ENCODE measurements around the gene LRMDA.

The LRMDA gene

DNA sequence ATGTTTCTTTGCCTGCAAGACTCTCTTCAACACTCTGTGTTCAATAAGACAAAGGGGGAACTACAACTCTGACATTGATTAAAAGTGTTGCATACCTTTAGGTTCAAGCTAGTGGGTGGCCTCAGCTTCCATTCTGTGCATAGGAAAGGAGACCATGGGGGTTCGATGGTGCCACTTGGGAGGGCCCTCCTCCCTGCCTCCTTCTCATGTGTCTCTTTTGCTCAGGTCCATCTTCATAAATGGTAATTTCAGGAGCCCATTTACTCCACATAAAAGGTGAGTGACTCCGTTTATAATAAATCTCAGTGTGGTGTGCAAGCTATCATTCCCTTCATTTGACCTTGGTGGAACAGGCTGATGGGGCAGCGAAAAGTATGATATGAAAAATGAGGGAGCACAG is 285.1 kb downstream of the LRMDA start:
- no peak for DNase-seq (ENCODE audit: low spot score)

DNA sequence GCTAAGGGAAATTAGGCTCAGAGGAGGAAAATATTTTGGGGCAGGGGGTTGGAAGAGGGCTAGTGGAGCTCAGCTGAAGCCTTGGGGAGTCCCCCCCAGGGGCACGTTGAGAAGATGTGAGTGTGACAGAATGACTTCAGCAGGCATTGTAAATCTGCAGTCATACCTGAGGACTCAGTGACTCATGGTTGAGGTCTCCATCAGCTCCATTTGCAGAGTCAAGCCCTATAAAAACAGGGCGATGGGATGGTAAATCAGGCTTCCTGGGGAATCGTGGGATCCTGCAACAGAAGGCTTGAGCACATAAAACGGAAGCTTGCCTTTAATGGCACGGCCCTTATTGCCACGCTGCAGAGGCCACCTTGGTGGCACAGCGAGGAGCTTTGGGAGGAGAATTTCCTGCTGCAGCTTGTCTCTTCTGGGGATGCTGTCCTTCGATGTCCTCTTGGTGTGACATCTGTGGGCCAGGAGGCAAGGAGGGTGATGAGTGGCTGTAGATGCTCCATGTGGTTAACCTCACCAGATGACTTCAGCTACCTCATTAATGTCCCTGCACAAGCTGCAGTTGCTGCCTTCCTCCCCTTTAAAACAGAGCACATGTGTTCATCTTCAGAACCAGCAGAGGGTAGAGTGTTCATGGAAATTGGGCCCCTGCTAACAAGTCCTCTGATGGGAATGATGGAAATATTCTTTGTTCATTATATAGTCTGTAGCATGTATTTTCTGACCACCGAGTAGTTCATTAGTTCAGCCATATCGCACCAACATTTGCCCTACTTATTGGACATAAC is 285.9 kb downstream of the LRMDA start:
- no peak for DNase-seq (ENCODE audit: low spot score)

GRCh38 chr10:75718991-75719390 is 287.6 kb downstream of the LRMDA start:
- DNase-seq (ENCODE audit: low spot score): no peak

- DNase-seq (ENCODE audit: low spot score): no peak
These were observed 288.7 kb downstream of the LRMDA start for GRCh38 chr10:75720157-75720556.

DNA sequence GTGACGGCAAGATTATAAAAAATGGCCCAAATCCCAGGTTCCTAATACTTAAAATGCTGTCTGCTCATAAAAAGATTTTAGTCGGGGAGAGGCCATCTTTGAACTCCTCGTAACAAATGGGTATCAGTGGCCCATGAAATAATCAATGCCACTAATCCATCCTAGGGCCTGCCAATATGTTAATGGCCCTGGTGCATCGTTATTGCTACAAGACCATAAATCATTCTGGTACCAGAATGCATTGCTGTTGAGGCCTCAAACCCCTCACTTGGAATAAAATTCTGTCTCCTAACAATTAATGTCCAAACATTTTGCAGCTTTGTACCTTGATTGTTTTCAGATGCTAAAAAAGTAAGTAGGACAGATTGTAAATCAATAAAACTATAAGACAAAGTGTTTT is 290.6 kb downstream of the LRMDA start:
- no peak for DNase-seq (ENCODE audit: low spot score)

GRCh38 chr10:75722609-75723008 is 291.2 kb downstream of the LRMDA start:
- no peak for DNase-seq (ENCODE audit: low spot score)

GRCh38 chr10:75723319-75723980 is 292.0 kb downstream of the LRMDA start:
- DNase-seq (ENCODE audit: low spot score): no peak

DNA sequence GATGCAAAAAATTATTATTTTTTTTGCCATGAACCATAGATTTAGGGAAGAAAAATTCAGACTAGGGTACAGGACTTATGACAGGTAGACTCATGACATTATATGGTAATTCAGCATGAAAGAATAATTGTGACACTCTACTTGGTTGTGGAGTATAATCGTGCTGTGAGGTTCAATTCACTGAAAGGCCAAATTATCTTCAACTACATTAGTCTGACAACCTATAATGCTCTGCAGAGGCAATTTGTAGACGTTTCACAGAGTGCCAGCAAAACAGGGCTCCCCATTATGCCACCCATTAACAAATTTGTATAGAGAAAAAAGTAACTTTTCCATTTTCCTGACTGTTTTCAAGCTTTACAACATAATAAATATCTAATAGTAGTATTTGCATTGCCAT is 292.6 kb downstream of the LRMDA start:
- DNase-seq (ENCODE audit: low spot score): no peak

DNA sequence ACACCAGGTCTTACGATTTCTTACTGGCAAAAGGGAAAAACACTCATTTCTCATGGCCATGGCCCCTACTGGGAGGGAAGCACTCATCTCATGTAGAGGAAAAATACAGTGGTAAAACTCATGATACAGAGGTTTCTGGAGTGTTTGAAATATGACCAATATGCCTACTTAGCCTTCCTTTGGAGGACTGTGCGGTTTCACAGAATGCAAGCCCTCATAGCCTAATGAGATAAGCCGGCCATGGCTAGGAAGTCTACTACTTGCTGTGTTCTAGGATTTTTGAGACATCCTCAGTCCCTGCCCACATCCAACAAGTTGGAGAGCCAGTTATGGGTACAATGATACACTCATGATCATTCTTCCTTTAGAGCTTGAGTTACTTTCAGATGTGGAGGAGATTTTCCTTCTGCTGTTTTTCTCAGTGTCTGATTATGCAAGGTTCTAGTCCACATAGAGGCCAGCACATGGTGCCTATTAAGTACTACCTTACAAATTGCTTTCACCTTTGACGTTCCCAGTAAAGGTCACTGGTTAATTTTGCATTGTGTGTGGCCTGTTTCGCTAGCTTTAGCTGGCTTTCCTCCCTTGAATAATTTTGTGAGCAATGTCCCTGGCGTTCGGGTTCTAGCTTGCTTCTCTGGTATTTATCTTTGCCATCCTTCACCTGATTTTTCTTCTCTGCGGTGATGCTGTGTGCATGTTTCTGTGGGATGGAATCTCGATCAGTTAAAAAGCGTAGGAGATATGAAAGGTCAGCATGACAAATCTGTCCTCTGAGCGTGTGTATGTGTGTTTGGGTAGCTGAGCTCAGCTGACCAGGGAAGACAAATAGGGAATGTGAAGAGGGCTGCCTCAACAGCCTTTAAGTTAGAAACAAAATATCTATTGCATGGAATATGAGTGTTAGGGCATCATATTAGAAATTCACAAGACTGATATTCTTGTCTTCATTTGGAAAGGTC is 295.4 kb downstream of the LRMDA start:
- DNase-seq (ENCODE audit: low spot score): no peak

DNA sequence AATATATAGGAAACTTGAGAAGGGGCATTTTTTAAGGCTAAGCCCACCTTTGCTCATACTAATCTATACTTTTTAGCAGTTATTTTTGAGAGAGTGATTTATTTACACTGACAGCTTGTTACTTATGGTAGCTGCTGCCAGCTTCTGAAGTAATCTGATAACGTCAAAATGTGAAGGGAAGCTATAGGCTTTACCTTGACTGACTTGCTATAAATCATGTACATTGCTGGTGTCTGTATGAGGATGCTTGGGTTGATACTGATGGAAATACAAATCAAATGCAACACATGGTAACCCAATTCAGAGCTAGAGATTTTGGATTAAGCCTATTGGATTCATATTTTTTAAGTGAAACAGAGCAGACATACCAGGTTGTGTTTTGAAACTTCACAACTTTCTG is 299.4 kb downstream of the LRMDA start:
- no peak for DNase-seq (ENCODE audit: low spot score)

DNA sequence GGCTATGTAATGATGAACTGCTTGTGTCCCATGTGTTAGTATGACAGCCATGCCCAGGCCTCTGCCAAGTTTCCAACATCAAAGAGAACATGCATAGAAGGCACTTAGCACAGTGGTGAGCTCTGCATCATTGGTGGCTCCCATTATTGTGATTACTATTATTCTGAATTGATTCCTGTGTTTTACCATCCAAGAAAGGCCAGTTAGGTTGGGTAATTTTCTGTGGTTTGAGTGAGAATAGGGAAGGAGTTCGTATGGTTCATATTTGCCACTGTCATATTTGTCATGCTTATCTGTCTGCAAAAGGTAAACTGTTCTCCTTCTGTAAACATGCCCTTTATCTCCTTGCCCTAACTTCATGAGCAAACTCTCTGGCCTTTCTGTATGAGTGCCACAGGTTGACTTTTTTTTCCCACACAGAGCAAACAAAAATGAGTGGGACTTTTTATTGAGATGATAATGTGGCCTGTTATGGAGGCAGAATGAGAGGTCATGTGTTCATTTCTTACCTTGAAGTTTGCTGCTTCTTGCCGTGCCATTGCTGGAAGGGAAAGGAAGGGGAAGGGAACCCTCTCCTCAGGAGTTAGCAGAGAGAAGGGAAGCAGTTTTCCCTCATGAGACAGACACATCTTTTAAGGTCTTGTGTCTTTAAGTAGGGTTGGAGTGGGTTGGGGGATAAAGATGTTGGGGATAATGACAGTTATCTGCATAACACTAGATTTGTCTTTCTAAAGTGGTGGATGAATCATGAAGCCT is 301.9 kb downstream of the LRMDA start:
- DNase-seq (ENCODE audit: low spot score): no peak

DNA sequence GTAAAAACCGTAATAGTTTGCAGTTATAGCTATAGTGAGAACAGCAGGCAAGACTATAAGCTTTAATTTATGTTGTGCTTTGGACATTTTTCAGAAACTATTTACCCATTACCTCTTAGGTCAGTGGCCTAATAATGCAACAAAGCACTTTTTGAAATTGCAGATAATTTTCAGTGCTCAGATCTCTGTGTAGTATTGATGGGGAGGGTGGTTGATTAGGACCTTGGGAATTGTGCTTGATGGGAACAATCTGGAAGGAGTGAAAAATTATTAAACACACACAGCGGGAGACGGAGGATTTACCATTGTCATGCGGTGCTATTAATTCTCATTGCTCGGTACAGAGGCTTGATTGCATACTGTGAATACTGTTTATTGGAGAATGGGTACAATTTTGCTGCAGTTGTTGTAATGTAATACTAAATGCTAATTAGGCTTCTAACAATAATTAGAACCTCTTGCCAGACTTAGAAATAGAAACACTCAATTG is 304.8 kb downstream of the LRMDA start:
- no peak for DNase-seq (ENCODE audit: low spot score)

DNA sequence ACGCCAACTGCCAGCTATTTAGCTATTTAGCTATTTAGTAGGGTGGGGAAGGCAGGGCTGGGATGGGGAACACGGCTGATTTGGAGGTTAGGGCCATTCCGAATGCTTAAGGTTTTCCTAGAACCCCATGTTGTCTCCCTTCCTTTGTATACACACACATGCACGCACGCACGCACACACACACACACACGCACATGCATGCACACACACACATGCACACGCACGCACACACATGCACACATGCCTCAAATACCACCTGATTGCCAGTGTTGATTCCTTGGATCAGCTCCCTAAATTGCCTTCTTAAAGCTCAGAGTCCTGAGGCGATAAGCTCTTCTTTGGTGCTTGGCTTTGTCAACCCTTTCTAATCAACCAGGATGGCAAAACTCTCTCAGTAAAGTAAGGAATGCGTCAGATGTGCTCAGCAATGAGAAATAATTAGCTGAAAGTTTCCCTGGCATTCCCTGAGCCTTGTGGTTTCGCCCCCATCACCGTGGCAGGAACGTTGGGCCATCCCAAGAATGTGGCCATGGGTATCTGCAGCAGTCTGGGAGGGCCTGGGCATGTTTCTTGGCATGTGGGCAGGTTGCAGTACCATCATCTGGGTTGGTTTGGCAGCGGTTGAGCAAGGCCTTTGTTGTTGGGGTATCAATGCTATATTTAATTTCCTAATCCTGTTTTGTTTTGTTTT is 305.6 kb downstream of the LRMDA start:
- no peak for DNase-seq (ENCODE audit: low spot score)

DNA sequence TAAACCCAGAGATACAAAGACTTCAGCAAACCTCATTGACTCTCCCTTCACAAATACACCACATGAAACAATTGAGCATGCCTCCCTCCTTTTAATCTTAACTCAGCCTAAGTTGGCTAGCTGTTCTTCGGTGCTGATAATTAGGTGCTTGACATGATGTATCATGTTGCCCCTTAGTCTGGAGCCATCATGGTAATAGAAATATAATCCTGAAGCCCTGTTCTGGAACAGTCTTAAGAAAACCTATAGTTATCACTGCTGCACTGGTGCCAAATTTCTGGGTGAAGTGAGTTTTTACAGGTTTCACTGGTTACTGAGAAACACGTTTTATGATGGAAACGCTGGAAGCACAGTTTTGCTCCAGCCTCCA is 306.1 kb downstream of the LRMDA start:
- no peak for DNase-seq (ENCODE audit: low spot score)

DNA sequence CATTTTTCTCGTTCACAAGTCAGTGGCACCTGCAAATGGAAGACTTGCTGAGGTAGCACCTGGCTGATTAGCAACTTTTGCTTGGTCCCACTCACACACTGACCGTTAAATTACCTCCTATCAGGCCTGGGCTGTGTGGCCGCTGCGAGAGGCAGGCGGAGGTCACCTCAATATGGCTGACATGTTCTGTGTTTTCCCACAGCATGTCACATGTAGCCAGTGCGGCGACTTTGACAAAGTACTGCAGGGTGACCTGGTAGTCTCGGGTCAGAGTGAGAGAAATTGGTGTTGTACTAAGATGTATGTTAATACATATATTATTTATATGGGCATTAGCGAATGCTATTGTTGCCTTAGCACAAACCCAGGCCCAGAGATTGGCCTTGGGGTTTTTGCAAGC is 307.5 kb downstream of the LRMDA start:
- DNase-seq (ENCODE audit: low spot score): no peak

- no peak for DNase-seq (ENCODE audit: low spot score)
These were observed 308.2 kb downstream of the LRMDA start for GRCh38 chr10:75739414-75740143.

GRCh38 chr10:75740541-75740940 is 309.1 kb downstream of the LRMDA start:
- no peak for DNase-seq (ENCODE audit: low spot score)

- DNase-seq (ENCODE audit: low spot score): no peak
These were observed 310.9 kb downstream of the LRMDA start for GRCh38 chr10:75742355-75742754.

- no peak for DNase-seq (ENCODE audit: low spot score)
These were observed 311.9 kb downstream of the LRMDA start for GRCh38 chr10:75743291-75743778.

DNA sequence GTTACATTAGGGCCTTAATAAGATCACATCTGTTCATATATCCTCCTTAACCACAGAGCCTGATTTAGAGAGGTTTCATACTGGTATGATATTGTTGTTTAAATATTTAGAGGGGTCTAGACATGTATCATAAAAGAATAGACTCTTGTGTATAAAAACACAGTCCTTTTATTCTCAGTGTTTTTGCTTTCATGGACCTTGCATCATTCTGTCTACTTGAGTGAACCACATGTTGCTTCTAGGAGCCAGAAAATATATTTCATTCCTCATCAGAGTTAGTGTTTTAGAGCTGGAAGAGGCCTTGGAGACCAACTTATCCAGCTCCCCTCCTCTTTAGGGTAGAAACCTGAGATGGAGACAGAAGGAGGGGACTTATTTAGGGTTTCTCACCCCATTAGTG is 312.8 kb downstream of the LRMDA start:
- DNase-seq (ENCODE audit: low spot score): no peak

Data from cerebellar cortex (tissue), 1 donor.